BE2C (cell line): Measurements from ENCODE around the gene APAF1.

Source experiments
- DNase-seq: peaks from one replicate; pipeline ENCODE4 v3.0.0-alpha.2; 2020
- H3K27me3 ChIP-seq: fragments of 250-450 bp; sonication (Bioruptor Pico); 2 replicates; pipeline ENCODE4 v1.5.1; 2020; ENCODE audit warnings: mild to moderate bottlenecking
- H3K36me3 ChIP-seq: fragments of 250-450 bp; sonication (Bioruptor Pico); 2 replicates; pipeline ENCODE4 v1.5.1; 2020; ENCODE audit warnings: mild to moderate bottlenecking
- H3K4me1 ChIP-seq: fragments of 250-450 bp; sonication (Bioruptor Pico); 2 replicates; pipeline ENCODE4 v1.5.1; 2020
- H3K4me3 ChIP-seq: 2 replicates; pipeline ENCODE4 v1.5.1; 2011; ENCODE audit warnings: low read depth, low read length
- H3K9me3 ChIP-seq: fragments of 250-450 bp; sonication (Bioruptor Pico); 2 replicates; pipeline ENCODE4 v1.5.1; 2020
- CTCF ChIP-seq: IDR thresholded peaks from 2 replicates; pipeline ENCODE4 v1.5.1; 2012; ENCODE audit warnings: mild to moderate bottlenecking, low read depth, low read length

APAF1 gene

DNA sequence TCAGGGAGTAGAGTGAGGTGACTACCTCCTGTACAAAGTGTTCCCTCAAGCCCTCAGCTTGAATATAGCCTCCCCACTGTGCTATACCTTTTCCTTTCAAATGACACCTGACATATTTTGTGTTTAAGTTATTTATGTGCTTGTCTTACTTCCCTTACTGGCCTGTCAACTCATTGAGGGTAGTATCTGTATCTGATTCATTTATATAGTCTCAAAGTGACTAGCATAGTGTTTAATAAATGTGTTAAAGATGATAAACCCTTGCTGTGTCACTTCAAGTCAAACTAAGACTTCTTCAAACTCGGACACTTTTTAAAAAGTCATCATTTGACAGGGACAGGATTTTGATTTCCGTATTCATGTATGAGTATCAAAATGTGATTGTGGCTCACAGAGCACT is 52.1 kb downstream of the APAF1 start:
- Histone ChIP-seq H3K36me3 (no peaks in the 10 kb centered on the region), H3K27me3 (no peaks in the 10 kb centered on the region)

DNA sequence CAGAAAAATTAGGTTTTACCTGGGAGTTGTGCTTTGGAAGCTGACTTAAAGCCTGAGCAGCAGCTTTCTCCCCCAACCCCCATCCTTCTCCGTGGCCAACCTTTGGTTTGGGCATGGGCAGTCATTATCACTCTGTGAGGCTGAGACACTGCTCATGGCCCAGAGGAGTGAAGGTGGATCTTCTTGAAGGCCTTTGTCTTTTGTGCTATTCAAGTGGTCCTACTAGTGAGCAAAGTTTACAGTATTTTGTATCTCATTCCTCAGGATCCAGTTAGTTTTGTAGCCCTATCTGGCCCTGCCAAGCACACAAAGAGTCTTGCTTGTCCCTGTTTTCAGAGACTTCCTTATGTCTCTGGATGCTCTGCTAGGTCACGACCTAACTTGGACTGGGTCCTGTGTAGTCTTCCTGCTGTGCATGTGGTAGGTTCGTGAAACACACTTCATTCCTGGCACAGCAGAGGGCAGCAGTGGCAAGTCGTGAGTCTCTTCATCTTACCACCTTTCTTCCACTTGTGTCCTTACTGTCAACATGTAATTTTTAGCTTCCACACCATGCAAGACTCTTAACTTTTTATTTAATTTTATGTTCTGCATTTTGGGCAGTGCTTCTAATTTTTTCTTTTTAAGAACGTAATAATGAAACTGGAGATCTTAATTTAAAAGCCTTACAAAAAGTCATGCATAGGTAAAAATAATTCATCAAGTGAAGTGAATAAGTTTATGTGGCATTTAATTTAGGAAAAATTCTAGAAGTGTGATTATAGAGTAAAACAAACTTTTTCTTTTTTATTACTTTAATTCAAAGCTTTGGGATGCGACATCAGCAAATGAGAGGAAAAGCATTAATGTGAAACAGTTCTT is 53.7 kb downstream of the APAF1 start:
- H3K4me3 ChIP-seq: no peak overlapping the region
- DNase-seq: peak; percentile 53
- H3K27me3 ChIP-seq: no peaks in the 10 kb centered on the region
- H3K4me1 ChIP-seq: no peaks in the 10 kb centered on the region
- peak; percentile 84 for TF ChIP-seq CTCF
- H3K9me3 ChIP-seq: no peaks in the 10 kb centered on the region
- no peaks in the 10 kb centered on the region for H3K36me3 ChIP-seq

More for the DNA sequence above, 52.1 kb downstream of the APAF1 start:
- H3K4me1 ChIP-seq: no peaks in the 10 kb centered on the region
- no peak for DNase-seq
- H3K4me3 ChIP-seq: no peak overlapping the region
- no peaks in the 10 kb centered on the region for H3K9me3 ChIP-seq
- no peak for TF ChIP-seq CTCF

- no peaks in the 10 kb centered on the region for H3K36me3 ChIP-seq
- H3K4me1 ChIP-seq: no peaks in the 10 kb centered on the region
- H3K9me3 ChIP-seq: no peaks in the 10 kb centered on the region
- no peaks in the 10 kb centered on the region for H3K27me3 ChIP-seq
- no peak overlapping the region for H3K4me3 ChIP-seq
- no peak for DNase-seq
- no peak for TF ChIP-seq CTCF
Observed at GRCh38 chr12:98699586-98699985, 54.5 kb downstream of the APAF1 start.

DNA sequence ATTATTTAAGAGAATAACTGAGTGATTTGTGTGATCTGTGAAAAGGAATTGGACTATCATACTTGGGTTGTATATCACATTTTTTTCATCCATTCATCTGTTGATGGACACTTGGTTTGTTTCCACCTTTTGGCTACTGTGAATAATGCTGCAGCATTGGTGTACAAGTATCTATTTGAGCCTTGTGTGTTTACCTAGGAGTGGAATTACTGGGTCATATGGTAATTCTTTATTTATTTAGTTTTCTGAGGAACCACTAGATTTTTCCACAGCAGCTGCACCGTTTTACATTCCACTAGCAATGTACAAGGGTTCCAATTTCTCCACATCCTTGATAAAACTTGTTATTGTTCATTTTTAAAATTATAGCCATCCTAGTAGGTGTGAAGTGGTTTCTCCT is 56.1 kb downstream of the APAF1 start:
- no peak overlapping the region for H3K4me3 ChIP-seq
- H3K36me3 ChIP-seq: no peaks in the 10 kb centered on the region
- H3K4me1 ChIP-seq: no peaks in the 10 kb centered on the region
- TF ChIP-seq CTCF: no peak
- no peaks in the 10 kb centered on the region for H3K9me3 ChIP-seq
- no peak for DNase-seq
- no peaks in the 10 kb centered on the region for H3K27me3 ChIP-seq

- H3K27me3 ChIP-seq: no peaks in the 10 kb centered on the region
- no peaks in the 10 kb centered on the region for H3K9me3 ChIP-seq
- no peak overlapping the region for H3K4me3 ChIP-seq
- H3K4me1 ChIP-seq: no peaks in the 10 kb centered on the region; the same call in 1 of the 2 replicates
- no peak for DNase-seq
- H3K36me3 ChIP-seq: no peaks in the 10 kb centered on the region
- TF ChIP-seq CTCF: no peak
Observed at GRCh38 chr12:98709022-98709421, 63.9 kb downstream of the APAF1 start.

DNA sequence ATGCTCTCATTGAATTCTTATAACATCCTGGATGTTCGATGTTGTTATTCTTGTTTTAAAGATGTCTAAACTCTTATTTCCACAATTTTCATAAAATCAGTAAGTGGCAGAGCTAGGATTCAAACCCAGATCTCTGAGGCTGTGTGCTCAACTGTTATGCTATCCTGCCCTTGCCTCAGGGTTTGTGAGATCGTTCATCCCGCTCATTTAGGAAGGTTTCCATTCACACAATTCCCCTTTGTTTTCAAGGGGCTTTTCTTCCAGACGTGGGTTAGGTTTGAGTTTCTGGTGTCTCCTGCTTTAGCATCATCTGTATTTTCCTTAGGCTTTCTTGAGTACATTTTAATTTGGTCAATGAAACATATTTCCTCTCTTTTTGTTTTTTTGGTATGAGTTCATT is 69.3 kb downstream of the APAF1 start:
- no peaks in the 10 kb centered on the region for H3K27me3 ChIP-seq
- no peaks in the 10 kb centered on the region for H3K9me3 ChIP-seq
- no peak for DNase-seq
- H3K4me1 ChIP-seq: no peaks in the 10 kb centered on the region; the same call in 1 of the 2 replicates
- no peaks in the 10 kb centered on the region for H3K36me3 ChIP-seq
- no peak for TF ChIP-seq CTCF
- H3K4me3 ChIP-seq: no peak overlapping the region
